ENCODE results near the gene GPR139.

GPR139 gene

DNA sequence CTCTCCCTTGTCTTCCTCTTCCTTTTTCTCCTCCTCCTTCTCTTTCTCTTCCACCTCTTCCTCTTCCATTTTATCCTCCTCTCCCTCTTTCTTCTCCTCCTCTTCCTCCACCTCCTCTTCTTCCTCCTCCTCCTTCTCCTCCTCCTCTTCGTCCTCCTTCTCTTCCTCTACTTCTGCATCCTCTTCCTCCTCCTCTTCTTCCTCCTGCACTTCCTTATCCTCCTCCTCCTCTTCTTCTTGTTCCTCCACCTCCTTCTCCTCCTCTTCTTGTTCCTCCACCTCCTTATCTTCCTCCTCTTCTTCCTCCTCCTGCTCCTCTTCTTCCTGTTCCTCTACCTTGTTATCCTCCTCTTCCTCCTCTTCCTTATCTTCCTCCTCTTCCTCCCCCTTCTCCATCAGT lies 28.8 kb upstream of the GPR139 start:
- Histone ChIP-seq H3K27me3 (ENCODE audit: insufficient read depth, low read length, poor library complexity) (no peaks in the 10 kb centered on the region), H3K4me1 (ENCODE audit: insufficient read depth, low read length) (no peaks in the 10 kb centered on the region), H4K20me1 (ENCODE audit: insufficient read depth, low read length) (no peaks in the 10 kb centered on the region), H3K27ac (ENCODE audit: low read length) (no peak overlapping the region), H3K9ac (ENCODE audit: low read depth, low read length) (no peak overlapping the region), H3K9me3 (ENCODE audit: insufficient read depth, low read length, severe bottlenecking) (no peaks in the 10 kb centered on the region), H2AFZ (ENCODE audit: low read depth, low read length) (no peak overlapping the region), H3K4me3 (ENCODE audit: low read depth in 1 of 2, low read length in 2 of 2) (no peak overlapping the region), H3K79me2 (ENCODE audit: insufficient read depth, low read length) (no peaks in the 10 kb centered on the region), H3K4me2 (ENCODE audit: insufficient read depth, low read length) (no peak overlapping the region), H3K36me3 (ENCODE audit: insufficient read depth, low read length) (no peaks in the 10 kb centered on the region)
- TF ChIP-seq, protein P1, sequence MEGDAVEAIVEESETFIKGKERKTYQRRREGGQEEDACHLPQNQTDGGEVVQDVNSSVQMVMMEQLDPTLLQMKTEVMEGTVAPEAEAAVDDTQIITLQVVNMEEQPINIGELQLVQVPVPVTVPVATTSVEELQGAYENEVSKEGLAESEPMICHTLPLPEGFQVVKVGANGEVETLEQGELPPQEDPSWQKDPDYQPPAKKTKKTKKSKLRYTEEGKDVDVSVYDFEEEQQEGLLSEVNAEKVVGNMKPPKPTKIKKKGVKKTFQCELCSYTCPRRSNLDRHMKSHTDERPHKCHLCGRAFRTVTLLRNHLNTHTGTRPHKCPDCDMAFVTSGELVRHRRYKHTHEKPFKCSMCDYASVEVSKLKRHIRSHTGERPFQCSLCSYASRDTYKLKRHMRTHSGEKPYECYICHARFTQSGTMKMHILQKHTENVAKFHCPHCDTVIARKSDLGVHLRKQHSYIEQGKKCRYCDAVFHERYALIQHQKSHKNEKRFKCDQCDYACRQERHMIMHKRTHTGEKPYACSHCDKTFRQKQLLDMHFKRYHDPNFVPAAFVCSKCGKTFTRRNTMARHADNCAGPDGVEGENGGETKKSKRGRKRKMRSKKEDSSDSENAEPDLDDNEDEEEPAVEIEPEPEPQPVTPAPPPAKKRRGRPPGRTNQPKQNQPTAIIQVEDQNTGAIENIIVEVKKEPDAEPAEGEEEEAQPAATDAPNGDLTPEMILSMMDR (IDR thresholded peaks at IDR 0.05; ENCODE audit: borderline replicate concordance, extremely low read depth, low read length, poor library complexity, severe bottlenecking), result no peak
- no peak for TF ChIP-seq EZH2 (IDR thresholded peaks at IDR 0.05; ENCODE audit: borderline replicate concordance, low read depth, low read length, severe bottlenecking)
- ATAC-seq (ENCODE audit: insufficient read depth, low read depth) (no peak), DNase-seq (no peak)

DNA sequence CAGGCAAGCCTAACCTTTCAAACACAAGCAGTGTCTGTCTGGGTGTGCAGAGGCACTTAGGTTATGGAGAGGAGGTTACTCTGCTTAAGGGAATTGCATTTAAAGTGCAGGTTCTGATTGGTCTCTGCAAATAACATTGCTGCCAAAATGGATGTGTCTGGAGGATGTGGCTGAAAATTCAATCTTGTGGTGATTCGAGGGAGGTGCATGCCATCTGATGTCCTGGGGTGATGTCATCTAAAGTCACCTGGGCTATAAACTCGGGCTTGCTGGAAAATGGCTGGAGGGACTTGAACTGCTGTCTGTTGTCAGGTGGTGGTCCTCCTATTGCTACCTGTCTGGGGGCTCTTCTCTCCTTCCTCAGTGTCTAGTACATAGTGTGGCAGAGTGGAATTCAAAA lies 28.3 kb upstream of the GPR139 start:
- no peak for DNase-seq
- Histone ChIP-seq H3K79me2 (ENCODE audit: insufficient read depth, low read length) (no peaks in the 10 kb centered on the region), H2AFZ (ENCODE audit: low read depth, low read length) (no peak overlapping the region), H3K9me3 (ENCODE audit: insufficient read depth, low read length, severe bottlenecking) (no peaks in the 10 kb centered on the region), H4K20me1 (ENCODE audit: insufficient read depth, low read length) (no peaks in the 10 kb centered on the region), H3K9ac (ENCODE audit: low read depth, low read length) (no peak overlapping the region), H3K4me3 (ENCODE audit: low read depth in 1 of 2, low read length in 2 of 2) (no peak overlapping the region), H3K36me3 (ENCODE audit: insufficient read depth, low read length) (no peaks in the 10 kb centered on the region), H3K27ac (ENCODE audit: low read length) (no peak overlapping the region), H3K4me1 (ENCODE audit: insufficient read depth, low read length) (no peaks in the 10 kb centered on the region), H3K4me2 (ENCODE audit: insufficient read depth, low read length) (no peak overlapping the region), H3K27me3 (ENCODE audit: insufficient read depth, low read length, poor library complexity) (no peaks in the 10 kb centered on the region)
- TF ChIP-seq, protein P1 (IDR thresholded peaks at IDR 0.05; ENCODE audit: borderline replicate concordance, extremely low read depth, low read length, poor library complexity, severe bottlenecking), result no peak
- TF ChIP-seq EZH2 (IDR thresholded peaks at IDR 0.05; ENCODE audit: borderline replicate concordance, low read depth, low read length, severe bottlenecking), result no peak
- no peak for ATAC-seq (ENCODE audit: insufficient read depth, low read depth)

DNA sequence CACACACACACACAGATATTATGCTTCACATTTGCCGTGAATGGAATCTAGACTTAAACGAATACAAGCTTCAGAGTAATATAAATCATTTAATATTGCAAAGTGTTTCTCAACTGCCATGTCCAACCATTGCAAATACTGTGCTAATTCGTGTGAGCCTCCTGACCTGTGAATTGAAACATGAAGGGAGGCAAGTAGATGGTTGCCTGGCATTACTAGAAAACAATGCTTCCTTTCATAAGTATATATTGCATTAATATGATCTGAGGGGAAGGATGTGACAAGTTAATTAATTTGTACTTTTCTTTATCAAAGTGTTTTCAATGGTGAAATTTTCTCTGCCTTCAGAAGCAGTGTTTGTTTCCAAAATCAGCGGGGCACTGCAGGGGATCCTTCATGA lies 25.7 kb upstream of the GPR139 start:
- no peak for TF ChIP-seq EZH2 (IDR thresholded peaks at IDR 0.05; ENCODE audit: borderline replicate concordance, low read depth, low read length, severe bottlenecking)
- TF ChIP-seq, protein P1 (IDR thresholded peaks at IDR 0.05; ENCODE audit: borderline replicate concordance, extremely low read depth, low read length, poor library complexity, severe bottlenecking), result no peak
- no peak overlapping the region for H2AFZ ChIP-seq (ENCODE audit: low read depth, low read length)
- H3K4me2 ChIP-seq (ENCODE audit: insufficient read depth, low read length), result no peak overlapping the region
- no peaks in the 10 kb centered on the region for H3K27me3 ChIP-seq (ENCODE audit: insufficient read depth, low read length, poor library complexity)
- no peak overlapping the region for H3K9ac ChIP-seq (ENCODE audit: low read depth, low read length)
- ATAC-seq (ENCODE audit: insufficient read depth, low read depth) (no peak), DNase-seq (no peak)
- no peaks in the 10 kb centered on the region for H3K79me2 ChIP-seq (ENCODE audit: insufficient read depth, low read length)
- no peak overlapping the region for H3K4me3 ChIP-seq (ENCODE audit: low read depth in 1 of 2, low read length in 2 of 2)
- no peaks in the 10 kb centered on the region for H3K9me3 ChIP-seq (ENCODE audit: insufficient read depth, low read length, severe bottlenecking)
- no peaks in the 10 kb centered on the region for H3K36me3 ChIP-seq (ENCODE audit: insufficient read depth, low read length)
- H3K27ac ChIP-seq (ENCODE audit: low read length), result no peak overlapping the region
- no peaks in the 10 kb centered on the region for H3K4me1 ChIP-seq (ENCODE audit: insufficient read depth, low read length)
- no peaks in the 10 kb centered on the region for H4K20me1 ChIP-seq (ENCODE audit: insufficient read depth, low read length)

DNA sequence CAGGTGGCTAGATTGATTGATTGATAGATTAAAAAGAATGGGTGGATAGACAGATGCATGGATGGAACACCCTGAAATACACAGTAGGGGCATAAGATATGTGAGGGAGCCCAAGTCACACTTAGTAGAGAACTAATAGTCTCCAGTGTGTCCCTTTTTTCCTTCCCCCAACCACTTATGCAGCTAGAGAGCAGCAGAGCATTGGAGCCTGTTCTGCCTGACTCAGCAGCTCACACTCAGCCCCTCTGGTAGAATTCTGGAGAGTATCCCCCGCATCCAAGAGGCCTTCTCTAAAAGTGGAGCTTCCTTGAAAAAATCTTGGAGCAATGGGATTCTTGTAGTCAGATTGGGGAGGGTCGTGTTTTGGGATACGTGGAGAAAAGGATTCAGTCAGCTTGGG lies 20.5 kb upstream of the GPR139 start:
- Histone ChIP-seq H3K4me2 (ENCODE audit: insufficient read depth, low read length) (no peak overlapping the region), H2AFZ (ENCODE audit: low read depth, low read length) (no peak overlapping the region), H3K9ac (ENCODE audit: low read depth, low read length) (no peak overlapping the region), H3K9me3 (ENCODE audit: insufficient read depth, low read length, severe bottlenecking) (no peaks in the 10 kb centered on the region), H3K27ac (ENCODE audit: low read length) (no peak overlapping the region), H3K4me3 (ENCODE audit: low read depth in 1 of 2, low read length in 2 of 2) (no peak overlapping the region), H3K27me3 (ENCODE audit: insufficient read depth, low read length, poor library complexity) (no peaks in the 10 kb centered on the region), H3K79me2 (ENCODE audit: insufficient read depth, low read length) (no peaks in the 10 kb centered on the region), H3K4me1 (ENCODE audit: insufficient read depth, low read length) (no peaks in the 10 kb centered on the region), H3K36me3 (ENCODE audit: insufficient read depth, low read length) (no peaks in the 10 kb centered on the region), H4K20me1 (ENCODE audit: insufficient read depth, low read length) (no peaks in the 10 kb centered on the region)
- ATAC-seq (ENCODE audit: insufficient read depth, low read depth), result no peak
- DNase-seq, result no peak
- TF ChIP-seq EZH2 (IDR thresholded peaks at IDR 0.05; ENCODE audit: borderline replicate concordance, low read depth, low read length, severe bottlenecking), result no peak
